Measurements from ENCODE around the gene PAQR9.
"Not testable (repeated sequence)": the region's sequence is repeated elsewhere in the genome, so short reads cannot be mapped to it uniquely, and the experiment has no call there.

Gene PAQR9, protein sequence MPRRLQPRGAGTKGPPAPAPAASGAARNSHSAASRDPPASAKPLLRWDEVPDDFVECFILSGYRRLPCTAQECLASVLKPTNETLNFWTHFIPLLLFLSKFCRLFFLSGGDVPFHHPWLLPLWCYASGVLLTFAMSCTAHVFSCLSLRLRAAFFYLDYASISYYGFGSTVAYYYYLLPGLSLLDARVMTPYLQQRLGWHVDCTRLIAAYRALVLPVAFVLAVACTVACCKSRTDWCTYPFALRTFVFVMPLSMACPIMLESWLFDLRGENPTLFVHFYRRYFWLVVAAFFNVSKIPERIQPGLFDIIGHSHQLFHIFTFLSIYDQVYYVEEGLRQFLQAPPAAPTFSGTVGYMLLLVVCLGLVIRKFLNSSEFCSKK

DNA sequence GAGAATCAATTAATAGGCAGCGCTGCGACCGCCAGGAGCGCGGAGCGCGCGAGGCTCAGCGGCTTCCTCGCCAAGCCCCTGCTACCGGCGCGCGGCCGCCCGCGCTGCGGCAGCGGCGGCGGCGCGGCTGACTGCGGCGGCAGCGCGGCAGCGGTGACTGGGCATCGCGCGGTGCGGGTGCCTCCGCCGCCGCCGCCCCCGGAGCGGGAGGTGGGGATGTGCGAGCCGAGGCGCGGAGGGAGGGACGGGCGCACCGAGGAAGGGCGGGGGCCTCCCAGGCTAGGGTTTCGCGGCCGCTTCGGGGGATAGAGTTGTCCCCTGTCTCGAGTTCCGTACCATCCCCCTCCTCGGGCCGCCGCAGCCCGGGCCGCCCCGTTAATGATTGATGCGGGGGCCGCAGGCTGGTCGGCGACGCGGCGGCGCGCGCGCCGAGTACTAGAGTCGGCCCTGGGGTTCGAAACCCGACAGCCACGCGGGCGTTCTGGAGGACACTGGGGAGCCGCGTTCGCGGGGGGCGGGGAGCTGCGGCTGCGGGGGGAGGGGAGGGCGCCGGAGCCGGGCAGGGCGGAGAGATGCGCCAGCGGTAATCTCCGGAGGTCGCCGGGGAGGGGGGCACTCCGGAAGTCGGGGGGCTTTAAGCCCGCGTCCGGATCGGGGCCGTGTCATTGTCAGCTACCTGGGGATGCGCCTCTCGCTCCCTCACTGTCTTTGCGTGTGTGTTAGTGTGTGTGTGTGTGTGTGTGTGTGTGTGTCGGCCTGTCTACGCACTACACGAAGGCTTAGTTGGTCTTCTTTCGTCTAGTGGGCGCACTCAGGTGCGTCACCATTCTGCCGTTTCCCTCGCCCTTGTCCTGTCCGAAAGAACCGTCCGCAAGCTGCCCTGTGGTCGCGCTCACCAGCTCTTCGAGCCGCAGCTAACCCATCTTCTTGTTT lies at the start of gene PAQR9:
Gene PAQR9, minus strand, starts transcription at position 159 of the 933 bp plus-strand sequence. CDS start 338 bp downstream, outside the sequence.
- DNase-seq = no peak

DNA sequence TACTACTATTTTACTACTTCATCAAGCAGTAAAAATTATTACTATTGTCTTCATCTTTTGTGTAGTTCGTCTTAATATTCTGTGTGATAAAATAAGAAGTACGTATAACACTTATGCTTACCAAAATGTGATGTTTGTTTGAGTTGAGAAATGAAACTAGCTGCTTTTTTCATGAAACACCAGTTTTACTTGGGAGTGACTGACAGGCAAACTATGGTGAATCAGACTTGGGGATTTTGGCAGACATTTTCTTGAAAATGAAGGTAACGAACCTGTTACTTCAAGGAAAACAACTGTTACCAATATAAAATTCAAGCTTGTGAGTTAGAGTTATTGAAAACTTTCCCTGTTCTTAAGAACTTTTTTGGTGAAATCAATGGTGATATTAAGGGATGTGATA lies 48.2 kb upstream of the PAQR9 start:
- DNase-seq = no peak

DNA sequence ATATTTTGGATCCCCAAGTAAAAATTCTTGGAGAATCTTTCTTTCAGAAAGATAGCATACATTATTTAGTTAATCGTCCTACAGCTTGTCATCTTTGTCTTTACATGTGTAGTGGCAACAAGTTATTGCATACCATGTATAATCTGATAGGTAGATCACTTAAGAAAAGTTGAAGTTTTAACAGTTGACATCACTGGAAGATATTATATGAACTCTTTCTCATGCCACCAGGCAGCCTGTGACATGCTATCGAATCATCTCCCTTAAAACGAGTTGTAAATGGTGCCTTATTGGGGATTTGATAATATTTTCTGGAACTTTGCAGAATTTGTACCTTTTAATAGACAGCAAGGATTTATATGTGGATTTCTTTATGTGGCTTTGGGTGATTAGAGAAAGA lies 46.5 kb upstream of the PAQR9 start:
- no peak for DNase-seq

DNA sequence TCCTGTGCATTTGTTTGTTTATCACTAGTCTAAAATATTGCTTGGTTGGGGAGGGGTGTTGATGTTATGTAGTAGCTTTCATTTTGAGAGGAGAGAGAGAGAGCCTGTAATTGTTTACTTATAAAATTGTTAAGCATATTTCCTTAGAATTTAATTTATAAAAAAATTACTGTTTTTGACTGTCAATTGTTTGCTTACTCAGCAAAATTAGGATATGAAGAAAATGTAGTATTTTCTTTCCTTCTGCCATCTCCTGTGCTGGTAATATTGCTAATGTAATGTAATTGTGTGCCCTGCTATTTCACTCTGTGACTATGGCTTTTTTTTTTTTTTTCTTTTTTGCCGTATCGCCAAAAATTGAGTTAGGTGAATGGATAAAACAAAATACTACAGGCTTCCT lies 41.3 kb upstream of the PAQR9 start:
- DNase-seq = no peak

DNA sequence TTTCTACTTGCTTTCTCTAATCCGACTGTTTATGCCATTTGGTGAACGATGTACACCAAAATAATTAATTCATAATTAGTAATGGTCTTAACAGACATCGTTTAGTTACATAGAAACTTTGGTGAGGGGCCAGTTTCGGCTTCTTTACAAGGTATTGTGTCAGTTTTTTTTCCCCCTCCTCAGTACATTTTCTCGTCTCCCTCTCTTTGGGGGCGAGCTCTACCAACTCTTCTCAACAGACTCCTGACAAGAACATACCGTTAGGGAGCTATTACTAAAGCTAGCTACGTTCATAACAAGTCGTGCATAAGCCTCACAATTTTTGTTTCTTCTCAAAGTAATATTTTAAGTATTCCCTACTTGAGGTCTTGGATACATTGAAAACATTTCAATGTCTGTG lies 39.3 kb upstream of the PAQR9 start:
- no peak for DNase-seq

DNA sequence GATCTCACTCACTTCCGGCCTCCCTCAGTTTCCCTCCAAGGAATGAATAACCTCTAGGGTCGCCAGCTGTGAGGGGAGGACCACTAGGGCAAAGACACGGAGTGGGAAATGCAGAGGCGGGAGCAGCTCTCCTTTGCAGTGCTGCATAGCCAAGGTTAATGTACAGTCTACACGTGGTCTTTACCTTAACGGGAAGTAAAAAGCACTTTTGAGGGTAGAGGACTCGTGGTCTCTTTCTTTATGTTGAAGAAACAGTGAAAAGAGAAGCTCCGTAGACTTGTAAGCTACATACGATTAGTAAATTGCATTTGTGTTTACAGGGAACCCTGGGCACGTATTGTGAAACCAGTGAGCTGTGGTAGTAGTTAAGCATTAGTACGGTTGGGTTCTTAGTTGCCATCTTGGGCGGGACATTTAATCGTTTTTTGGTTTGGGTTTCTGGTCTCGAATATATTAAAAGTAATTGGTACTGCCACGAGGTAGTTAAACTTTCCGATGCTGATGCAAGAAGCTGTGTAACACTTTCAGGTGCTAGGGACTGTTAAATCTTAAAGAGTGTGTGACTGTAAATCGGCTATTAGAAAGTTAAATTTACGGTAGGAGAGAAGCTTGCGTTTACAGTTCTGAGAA lies 38.7 kb upstream of the PAQR9 start:
- DNase-seq = no peak

DNA sequence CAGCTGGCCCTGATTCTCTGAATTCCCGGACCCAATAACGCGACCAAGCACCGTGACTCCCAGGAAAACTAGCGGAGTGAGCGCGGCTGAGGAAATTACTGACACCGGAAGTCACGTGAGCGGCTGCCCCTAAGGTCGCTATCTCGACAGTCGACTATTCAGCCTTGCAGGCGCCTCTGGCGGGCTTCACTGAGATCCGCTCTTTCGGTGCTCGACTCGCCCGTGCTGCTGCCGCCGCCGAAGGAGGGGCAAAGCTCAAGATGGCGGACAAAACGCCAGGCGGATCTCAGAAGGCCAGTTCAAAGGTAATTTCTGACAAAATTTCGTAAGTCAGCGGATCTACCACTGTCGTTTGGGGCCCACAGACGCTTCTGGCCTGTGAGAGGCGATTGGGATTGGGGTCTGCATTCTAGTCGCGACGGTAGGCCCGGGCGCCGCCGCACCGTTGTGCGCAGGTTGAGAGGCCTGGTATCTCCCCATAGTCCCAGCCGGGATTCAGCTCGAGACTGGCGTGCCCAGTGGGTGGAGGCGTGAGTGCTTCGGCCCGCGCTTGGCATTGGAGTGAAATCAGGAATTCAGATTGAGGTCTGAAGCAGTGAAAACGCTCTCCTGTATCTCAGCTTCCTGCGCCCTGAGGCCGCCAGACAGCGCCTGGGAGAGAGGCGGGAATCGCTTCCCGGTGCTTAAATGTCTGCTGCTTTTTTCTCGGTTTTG lies 38.1 kb upstream of the PAQR9 start, which contains the start of gene U2SURP:
Gene U2SURP, plus strand, starts transcription at position 202 of the 714 bp plus-strand sequence. Its CDS starts 59 bp downstream, at position 261.
- peak; percentile 60 for DNase-seq

DNA sequence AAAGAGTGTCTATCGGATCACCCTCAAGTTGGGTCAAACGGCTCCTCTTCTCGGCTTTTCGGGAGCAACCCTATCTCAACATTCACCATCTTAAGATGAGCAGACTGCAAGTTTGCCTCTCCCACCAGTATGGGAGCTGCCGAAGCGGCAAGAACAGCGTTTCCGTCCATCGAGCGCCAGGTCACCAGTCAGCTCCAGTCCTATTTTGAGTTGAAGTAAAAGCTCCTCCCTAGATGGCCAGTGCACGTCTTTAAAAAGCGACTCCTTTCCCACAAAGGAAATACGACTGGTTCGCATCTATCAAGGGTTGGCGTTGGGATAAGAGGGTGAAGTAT lies 37.5 kb upstream of the PAQR9 start:
- no peak for DNase-seq

DNA sequence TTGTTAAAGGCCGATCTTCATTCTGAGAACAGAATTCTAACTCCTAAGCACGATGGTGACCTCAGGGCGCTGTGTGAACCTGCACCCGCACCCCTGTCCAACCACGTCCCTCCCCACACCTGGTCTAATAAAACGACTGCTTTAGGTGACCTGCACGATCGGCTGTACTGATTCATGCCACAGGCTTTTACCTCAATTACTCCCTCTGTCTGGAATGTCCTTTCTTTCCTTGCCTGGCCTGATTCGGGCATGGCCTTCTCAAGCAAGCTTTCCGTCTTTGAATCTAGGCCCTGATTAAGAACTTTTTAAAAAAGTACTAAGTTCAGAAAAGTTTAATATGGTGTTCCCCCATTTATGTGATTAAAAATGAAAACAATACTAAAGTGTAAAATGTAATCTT lies 37.1 kb upstream of the PAQR9 start:
- DNase-seq = no peak

DNA sequence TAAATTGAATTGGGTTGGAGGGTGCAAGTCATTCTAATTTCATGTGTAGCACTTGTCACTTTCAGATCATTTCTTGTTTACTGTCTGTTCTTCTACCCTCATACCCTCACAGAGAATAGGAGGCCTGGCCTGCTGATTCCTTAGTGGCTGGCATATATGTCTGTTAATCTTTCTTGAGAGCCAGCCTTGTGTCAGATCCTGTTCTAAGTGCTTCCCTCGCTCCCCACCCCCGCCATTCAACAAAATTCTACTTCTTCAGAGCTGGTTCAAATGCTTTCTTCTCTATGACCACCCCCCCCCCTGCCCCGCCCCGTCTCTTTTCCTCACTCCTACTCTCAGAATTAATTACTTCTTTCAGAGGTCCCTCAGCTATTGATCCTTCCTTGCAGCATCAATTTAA lies 36.4 kb upstream of the PAQR9 start:
- DNase-seq = no peak

DNA sequence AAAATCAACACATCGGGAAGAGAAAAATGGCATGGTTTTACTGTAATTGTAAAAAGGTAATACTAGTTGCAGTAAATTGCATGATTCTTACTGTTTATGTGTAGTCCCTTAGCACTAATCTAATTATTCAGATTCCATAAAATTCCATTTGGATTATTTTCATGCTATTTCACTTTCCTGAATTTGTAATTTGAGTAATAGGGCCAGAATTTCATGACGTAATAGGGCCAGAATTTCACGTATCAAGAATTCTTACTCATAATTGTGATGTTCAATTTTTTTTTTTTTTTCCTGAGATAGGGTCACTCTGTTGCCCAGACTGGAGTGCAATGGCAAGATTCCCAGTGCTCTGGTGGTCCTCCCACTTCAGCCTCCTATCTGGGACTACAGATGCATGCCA lies 35.0 kb upstream of the PAQR9 start:
- DNase-seq = no peak

DNA sequence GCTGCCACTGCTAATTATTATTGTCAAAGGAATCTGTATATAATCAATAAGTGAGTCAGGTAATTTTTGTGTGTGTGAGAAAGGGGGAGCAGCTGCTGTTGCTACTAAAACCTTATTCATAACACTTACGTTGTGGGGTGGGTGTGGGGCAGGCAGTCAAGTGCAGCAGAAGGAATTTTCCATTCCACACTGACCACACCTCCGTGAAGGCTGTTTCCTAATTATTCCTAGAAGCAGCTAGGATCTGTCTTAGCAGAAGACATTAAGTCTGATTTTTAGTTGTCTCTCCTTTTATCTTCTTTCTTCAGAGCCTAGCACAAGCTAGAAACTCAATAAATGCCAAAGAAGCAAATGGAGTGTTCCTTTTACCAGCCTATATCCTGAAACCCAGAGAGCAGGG lies 33.9 kb upstream of the PAQR9 start:
- no peak for DNase-seq

DNA sequence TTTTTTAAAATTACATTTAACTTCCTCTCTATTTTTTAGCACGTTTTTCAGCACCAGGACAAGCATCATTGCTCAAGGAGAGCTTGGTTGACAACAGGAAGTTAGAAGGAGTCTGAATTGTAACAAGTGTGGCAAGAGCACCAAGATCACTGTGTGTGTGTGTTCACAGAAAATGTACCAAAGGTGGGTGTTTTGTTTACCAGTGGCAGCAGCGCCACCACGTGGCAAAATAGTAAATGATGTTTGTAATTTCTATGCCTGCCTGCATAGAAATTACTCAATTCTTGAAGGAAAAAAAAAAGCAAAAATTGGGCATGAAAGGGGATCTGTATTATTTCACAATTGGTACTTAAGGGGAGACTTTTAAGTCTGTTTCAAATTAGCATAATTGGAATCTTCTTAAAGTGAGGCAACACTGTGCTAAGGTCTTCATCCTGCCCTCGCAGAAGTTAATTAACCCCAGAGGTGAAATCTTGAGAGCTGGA lies 30.5 kb upstream of the PAQR9 start:
- no peak for DNase-seq

DNA sequence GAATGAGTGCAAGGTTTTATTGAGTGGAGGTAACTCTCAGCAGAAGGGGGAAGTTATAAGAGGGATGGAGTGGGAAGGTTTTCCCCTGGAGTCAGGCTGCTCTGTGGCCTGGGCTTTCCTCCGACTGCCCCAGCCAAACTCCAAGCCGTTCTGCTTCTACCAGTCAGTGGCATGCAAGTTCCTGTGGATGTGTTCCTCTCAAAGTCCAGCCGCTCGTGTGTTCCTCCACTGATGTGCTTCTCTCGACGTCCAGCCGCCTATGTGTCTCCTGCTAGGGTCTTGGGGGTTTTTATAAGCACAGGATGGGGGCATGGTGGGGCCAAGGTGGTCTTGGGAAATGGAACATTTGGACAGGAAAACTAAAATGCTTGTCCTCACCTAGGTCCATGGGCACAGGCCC lies 28.8 kb upstream of the PAQR9 start:
- no peak for DNase-seq

DNA sequence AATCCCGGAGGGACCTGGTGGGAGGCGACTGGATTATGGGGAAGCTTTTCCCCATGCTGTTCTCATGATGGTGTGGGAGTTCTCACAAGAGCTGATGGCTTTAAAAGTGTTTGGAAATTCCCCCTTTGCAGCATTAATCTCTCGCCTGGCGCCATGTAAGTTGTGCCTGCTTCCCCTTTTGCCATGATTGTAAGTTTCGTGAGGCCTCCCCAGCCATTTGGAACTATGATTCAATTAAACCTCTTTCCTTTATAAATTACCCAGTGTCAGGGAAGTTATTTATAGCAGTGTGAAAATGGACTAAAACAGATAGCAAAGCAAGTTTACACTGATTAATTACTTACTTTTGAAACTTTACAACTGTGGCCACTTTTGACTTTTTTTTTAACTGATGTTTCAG lies 27.2 kb upstream of the PAQR9 start:
- no peak for DNase-seq

DNA sequence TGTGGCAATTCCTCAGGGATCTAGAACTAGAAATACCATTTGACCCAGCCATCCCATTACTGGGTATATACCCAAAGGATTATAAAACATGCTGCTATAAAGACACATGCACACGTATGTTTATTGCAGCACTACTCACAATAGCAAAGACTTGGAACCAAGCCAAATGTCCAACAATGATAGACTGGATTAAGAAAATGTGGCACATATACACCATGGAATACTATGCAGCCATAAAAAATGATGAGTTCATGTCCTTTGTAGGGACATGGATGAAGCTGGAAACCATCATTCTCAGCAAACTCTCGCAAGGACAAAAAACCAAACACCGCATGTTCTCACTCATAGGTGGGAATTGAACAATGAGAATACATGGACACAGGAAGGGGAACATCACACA lies 25.4 kb upstream of the PAQR9 start:
- not testable (repeated sequence) for DNase-seq

DNA sequence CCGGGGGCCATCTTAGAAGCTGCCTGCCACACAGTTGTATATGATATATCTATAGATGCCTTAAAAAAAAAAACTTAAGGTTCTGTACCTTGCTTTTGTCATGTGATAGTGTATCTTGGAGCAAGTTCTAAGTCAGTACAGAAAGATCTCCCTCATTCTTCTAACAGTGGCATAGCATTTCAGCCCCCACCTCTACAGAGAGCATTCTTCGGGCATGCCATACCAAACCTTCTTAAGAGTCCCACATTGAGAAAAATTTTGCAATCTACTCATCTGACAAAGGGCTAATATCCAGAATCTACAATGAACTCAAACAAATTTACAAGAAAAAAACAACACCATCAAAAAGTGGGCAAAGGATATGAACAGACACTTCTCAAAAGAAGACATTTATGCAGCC lies 24.7 kb upstream of the PAQR9 start:
- DNase-seq = not testable (repeated sequence)

DNA sequence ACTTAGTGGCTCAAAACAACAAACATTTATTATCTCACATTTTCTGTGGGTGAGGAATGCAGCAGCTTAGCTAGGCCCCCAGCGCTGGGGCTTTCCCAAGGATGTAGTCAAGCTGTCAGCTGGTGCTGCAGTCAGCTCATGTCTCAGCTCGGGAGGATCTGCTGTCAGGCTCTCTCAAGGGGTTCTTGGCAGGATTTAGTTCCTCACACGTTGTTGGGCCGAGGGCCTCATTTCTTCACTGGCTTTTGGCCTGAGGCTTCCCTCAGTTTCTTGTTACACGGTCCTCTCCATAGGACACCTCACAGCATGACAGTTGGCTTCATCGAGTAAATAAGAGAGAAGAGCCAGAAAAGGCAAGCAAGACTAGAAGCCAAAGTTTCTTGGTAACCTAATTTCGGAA lies 24.2 kb upstream of the PAQR9 start:
- DNase-seq = no peak

DNA sequence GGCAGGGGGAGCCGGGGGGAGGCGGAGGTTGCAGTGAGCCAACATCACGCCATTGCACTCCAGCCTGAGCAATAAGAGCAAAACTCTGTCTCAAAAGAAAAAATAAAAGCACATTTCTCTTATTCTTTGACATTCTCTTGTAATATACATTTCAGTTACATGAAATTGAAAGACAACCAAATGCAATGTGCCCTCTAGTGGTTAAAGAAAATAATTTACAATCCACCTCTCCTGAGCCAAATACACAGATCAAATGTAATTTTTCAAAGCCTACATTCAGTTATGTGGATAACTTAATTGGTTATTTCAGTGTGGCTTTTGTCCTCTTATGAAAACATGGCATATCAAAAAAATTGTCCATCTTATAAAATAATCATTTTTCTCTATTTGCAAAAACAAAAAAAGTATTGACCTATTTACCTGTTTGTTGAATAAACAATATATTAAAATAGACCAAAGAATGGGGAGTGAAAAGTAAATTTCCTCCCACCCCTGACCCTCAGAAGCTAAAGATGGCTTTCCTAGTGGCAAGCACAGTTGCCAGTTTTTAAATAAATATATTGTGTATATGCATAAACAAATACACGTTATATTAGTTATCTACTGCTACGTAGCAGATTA lies 23.7 kb upstream of the PAQR9 start:
- no peak for DNase-seq

DNA sequence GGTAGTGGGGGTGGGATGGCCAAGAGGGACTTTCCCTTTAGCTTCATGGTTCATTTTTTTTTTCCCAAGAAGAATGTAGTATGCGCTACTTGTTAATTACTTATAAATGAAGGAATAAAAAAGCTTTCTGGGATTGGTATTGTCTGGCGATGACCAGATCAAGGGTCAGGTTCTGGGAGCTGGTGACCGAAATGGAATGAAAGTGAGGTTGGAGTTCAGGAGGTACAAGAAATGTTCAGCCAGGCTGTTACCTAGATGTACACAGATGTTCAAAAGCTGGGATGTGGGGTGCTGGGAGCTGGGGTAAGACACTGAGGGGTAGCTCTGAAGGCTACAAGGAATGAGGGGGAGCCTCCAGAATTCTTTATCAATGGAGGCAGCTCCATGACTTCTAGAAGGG lies 20.8 kb upstream of the PAQR9 start:
- DNase-seq = no peak

DNA sequence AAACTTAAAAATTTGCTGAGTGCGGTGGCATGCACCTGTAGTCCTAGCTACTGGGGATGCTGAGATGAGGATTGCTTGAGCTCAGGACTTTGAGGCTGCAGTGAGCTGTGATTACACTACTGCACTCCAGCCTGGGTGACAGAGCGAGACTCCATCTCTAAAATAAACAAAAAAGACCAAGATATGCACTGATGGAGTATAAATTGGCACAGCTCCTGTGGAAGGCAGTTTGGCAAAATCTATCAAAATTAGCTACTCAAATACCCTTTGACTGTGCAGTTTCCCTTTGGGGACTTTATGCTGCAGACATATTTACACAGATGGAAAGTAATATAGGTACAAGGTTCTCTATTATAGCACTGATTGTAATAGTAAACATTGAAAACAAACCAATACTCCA lies 19.8 kb upstream of the PAQR9 start:
- DNase-seq = no peak

DNA sequence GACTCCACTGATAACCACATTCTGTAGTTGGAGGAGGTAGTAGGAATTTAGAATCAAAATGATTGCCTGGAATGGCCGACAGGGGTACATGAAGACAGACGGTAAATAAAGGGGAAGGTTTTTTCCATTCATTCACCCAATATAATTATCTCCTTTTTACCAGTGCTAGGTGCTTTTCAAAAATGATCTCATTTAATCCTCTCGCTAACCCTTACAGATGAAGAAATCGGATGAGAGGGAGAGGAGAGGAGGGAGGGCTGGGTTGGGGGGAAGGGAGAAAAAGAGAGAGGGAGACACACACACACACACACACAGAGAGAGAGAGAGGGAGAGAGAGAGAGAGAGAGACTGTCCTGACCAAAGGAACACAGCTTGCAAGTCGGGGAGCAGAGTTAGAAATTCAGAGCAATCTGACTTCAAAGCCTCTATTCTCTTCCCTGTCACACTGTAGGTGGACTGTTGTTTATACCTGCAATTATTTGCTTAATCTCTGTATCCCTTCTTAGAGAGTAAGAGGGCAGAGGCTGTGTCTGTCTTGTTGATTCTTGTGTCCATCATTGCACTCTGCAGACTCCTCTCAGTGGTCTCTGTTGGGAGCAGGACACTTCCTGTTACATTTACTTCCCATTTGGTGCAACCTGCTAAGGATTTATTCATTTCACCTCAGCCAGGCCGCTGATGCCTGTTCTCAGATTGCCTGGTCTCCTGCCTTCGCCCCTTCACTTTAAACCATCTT lies 18.7 kb upstream of the PAQR9 start:
- no peak for DNase-seq

All from cortex of kidney (tissue), 1 donor.